Liver (tissue), 9 donors: ENCODE data around the gene COL8A1. TPM values are rescaled to one million over a fixed set of nuclear protein-coding genes. Genes with fewer than 3 reads are reported as not detected.

ENCODE experiments used
- DNase-seq: peaks from one replicate; pipeline ENCODE4 v3.0.0-alpha.2; 2017; ENCODE audit warnings: low spot score
- H3K27ac ChIP-seq, 2 donors: one replicate each; pipeline ENCODE4 v1.7.0; 2013; ENCODE audit warnings: inconsistent platforms in 2 of 2, low read length in 2 of 2, control low read depth in 1 of 2, low read depth in 1 of 2, mild to moderate bottlenecking in 1 of 2
- H3K27me3 ChIP-seq, 4 donors: one replicate each; pipeline versions ENCODE4 v1.6.1 to v1.7.0; 2013; ENCODE audit warnings: low read length in 3 of 4, inconsistent platforms in 1 of 4, mild to moderate bottlenecking in 1 of 4, moderate library complexity in 1 of 4; ENCODE audit not compliant: control insufficient read depth in 4 of 4, insufficient read depth in 4 of 4
- H3K36me3 ChIP-seq, 4 donors: one replicate each; pipeline versions ENCODE4 v1.6.1 to v1.7.0; 2013; ENCODE audit warnings: low read length in 3 of 4, mild to moderate bottlenecking in 3 of 4, low read depth in 1 of 4, moderate library complexity in 1 of 4; ENCODE audit not compliant: control insufficient read depth in 4 of 4, insufficient read depth in 3 of 4
- H3K4me1 ChIP-seq, 4 donors: one replicate each; pipeline versions ENCODE4 v1.6.1 to v1.7.0; 2013; ENCODE audit warnings: low read length in 3 of 4, mild to moderate bottlenecking in 3 of 4, moderate library complexity in 1 of 4; ENCODE audit not compliant: control insufficient read depth in 4 of 4, insufficient read depth in 4 of 4
- H3K4me3 ChIP-seq, 3 donors: one replicate each; pipeline versions ENCODE4 v1.6.1 to v1.7.0; 2013; ENCODE audit warnings: low read length in 3 of 3, control low read depth in 1 of 3, low read depth in 1 of 3, mild to moderate bottlenecking in 1 of 3
- H3K9ac ChIP-seq, 2 donors: one replicate each; pipeline ENCODE4 v1.7.0; 2013; ENCODE audit warnings: low read length in 2 of 2, mild to moderate bottlenecking in 2 of 2, moderate library complexity in 2 of 2, control low read depth in 1 of 2, low read depth in 1 of 2
- H3K9me3 ChIP-seq, 4 donors: one replicate each; pipeline versions ENCODE4 v1.6.1 to v1.7.0; 2013; ENCODE audit warnings: low read length in 3 of 4; ENCODE audit not compliant: control insufficient read depth in 4 of 4
- ATF3 ChIP-seq: IDR thresholded peaks from 2 replicates; pipeline ENCODE4 v1.6.1; 2016; ENCODE audit warnings: antibody characterized with exemption
- CTCF ChIP-seq: fragments of 150-350 bp; IDR thresholded peaks from 2 replicates; pipeline ENCODE4 v1.5.1; 2017; ENCODE audit warnings: improper control_type of control experiment, low read depth, low read length; ENCODE audit not compliant: missing input control
- EGR1 ChIP-seq, 2 donors: IDR thresholded peaks; 2 replicates each; pipeline ENCODE4 v1.6.1; 2016 to 2018; ENCODE audit warnings: antibody characterized with exemption in 2 of 2, low read depth in 2 of 2
- FOXA1 ChIP-seq: IDR thresholded peaks from 2 replicates; pipeline ENCODE4 v1.6.1; 2016; ENCODE audit warnings: antibody characterized with exemption
- FOXA2 ChIP-seq: IDR thresholded peaks from 2 replicates; pipeline ENCODE4 v1.6.1; 2016; ENCODE audit warnings: antibody characterized with exemption
- GABPA ChIP-seq, 2 donors: IDR thresholded peaks in 1 of 2; conservative IDR thresholded peaks in 1 of 2; 2 replicates each; pipeline ENCODE4 v1.6.1; 2016; ENCODE audit warnings: antibody characterized with exemption in 2 of 2, mild to moderate bottlenecking in 1 of 2, moderate library complexity in 1 of 2
- HNF4A ChIP-seq, 2 donors: conservative IDR thresholded peaks; 2 replicates each; pipeline ENCODE4 v1.6.1; 2016; ENCODE audit warnings: antibody characterized with exemption in 2 of 2, mild to moderate bottlenecking in 2 of 2
- HNF4G ChIP-seq: IDR thresholded peaks from 2 replicates; pipeline ENCODE4 v1.6.1; 2016; ENCODE audit warnings: antibody characterized with exemption
- JUND ChIP-seq, 2 donors: IDR thresholded peaks; 2 replicates each; pipeline ENCODE4 v1.6.1; 2016; ENCODE audit warnings: antibody characterized with exemption in 2 of 2
- MAX ChIP-seq: IDR thresholded peaks from 2 replicates; pipeline ENCODE4 v1.6.1; 2016; ENCODE audit warnings: antibody characterized with exemption
- NR2F2 ChIP-seq: IDR thresholded peaks from 2 replicates; pipeline ENCODE4 v1.6.1; 2016; ENCODE audit warnings: antibody characterized with exemption
- RAD21 ChIP-seq, 2 donors: IDR thresholded peaks; 2 replicates each; pipeline ENCODE4 v1.6.1; 2016; ENCODE audit warnings: antibody characterized with exemption in 2 of 2, mild to moderate bottlenecking in 2 of 2
- REST ChIP-seq: IDR thresholded peaks from 2 replicates; pipeline ENCODE4 v1.6.1; 2016; ENCODE audit warnings: antibody characterized with exemption, mild to moderate bottlenecking
- RXRA ChIP-seq, 2 donors: IDR thresholded peaks; 2 replicates each; pipeline ENCODE4 v1.6.1; 2017 to 2018; ENCODE audit warnings: antibody characterized with exemption in 2 of 2, mild to moderate bottlenecking in 1 of 2
- SP1 ChIP-seq: IDR thresholded peaks from 2 replicates; pipeline ENCODE4 v1.6.1; 2018; ENCODE audit warnings: antibody characterized with exemption, mild to moderate bottlenecking
- TAF1 ChIP-seq: conservative IDR thresholded peaks from 2 replicates; pipeline ENCODE4 v1.6.1; 2016; ENCODE audit warnings: antibody characterized with exemption, mild to moderate bottlenecking
- YY1 ChIP-seq: IDR thresholded peaks from 2 replicates; pipeline ENCODE4 v1.6.1; 2016; ENCODE audit warnings: antibody characterized with exemption, mild to moderate bottlenecking
- ZBTB33 ChIP-seq: IDR thresholded peaks from 2 replicates; pipeline ENCODE4 v1.6.1; 2016; ENCODE audit warnings: antibody characterized with exemption
- WGBS: extraction: QIAGEN DNeasy Blood & Tissue Kit; methylation state at CpG from one replicate; pipeline ENCODE4 v1.1.7; 2013; 5-methylcytosine and 5-hydroxymethylcytosine counted together
- polyA plus RNA-seq, 2 donors: library from polyadenylated mRNA; stranded (reverse) in 1 of 2; unstranded in 1 of 2; fragments of 200-250 nt in 1 of 2; fragments of >200 nt in 1 of 2; fragmentation: Nextera tagmentation in 1 of 2; extraction: Ambion mirVana in 1 of 2; gene quantifications; one replicate each; pipeline versions ENCODE4 v1.2.1 to v1.2.3, GENCODE V29; 2013 to 2015
- total RNA-seq, 2 donors: library from RNA; depleted of rRNA; stranded (reverse); fragments of >200 nt; gene quantifications; one replicate each; pipeline ENCODE4 v1.2.3, GENCODE V29; 2014
- donor health status: healthy.
- donor health status: healthy.
- donor health status: healthy.
- donor health status: healthy.
- donor health status: healthy.

The COL8A1 gene
- total and polyA plus RNA-seq, 4 donors: 0.14 to 2.2 (median 1.0) TPM

GRCh38 chr3:99625237-99625622 lies 13.2 kb upstream of the COL8A1 start:
- TF ChIP-seq YY1 (no peak), SP1 (no peak), ZBTB33 (no peak), CTCF (no peak), RXRA (IDR thresholded peaks at IDR 0.05) (no peak), GABPA (IDR thresholded peaks at IDR 0.05 in 1 of 2, conservative IDR thresholded peaks at IDR 0.05 in 1 of 2) (no peak), TAF1 (no peak), REST (no peak), NR2F2 (no peak), HNF4G (no peak), ATF3 (no peak), FOXA1 (no peak), FOXA2 (no peak), RAD21 (IDR thresholded peaks at IDR 0.05) (no peak), HNF4A (conservative IDR thresholded peaks at IDR 0.05) (no peak), EGR1 (IDR thresholded peaks at IDR 0.05; ENCODE audit: low read depth in 2 of 2) (no peak), MAX (no peak), JUND (IDR thresholded peaks at IDR 0.05) (no peak)
- no peaks in the 10 kb centered on the region for H3K4me1 ChIP-seq
- H3K27ac ChIP-seq: no peak overlapping the region
- WGBS: 77% methylated on average over 2 of the region's 2 CpGs
- no peaks in the 10 kb centered on the region for H3K27me3 ChIP-seq
- H3K4me3 ChIP-seq: no peak overlapping the region
- H3K9ac ChIP-seq: no peak overlapping the region
- H3K9me3 ChIP-seq: no peaks in the 10 kb centered on the region
- DNase-seq: no peak
- H3K36me3 ChIP-seq: no peaks in the 10 kb centered on the region
